Activated CD4-positive, alpha-beta T cell treated with anti-CD3 and anti-CD28 coated beads, Interleukin-10, Interleukin-2, amounts not matched to agents 100 ng/mL and 50 ng/mL, durations not matched to agents 16 hours and 8 hours (primary cell): ENCODE data around the gene SMG6.
"Not testable (repeated sequence)": the region's sequence is repeated elsewhere in the genome, so short reads cannot be mapped to it uniquely, and the experiment has no call there.

Experiments
- DNase-seq: peaks from one replicate; pipeline ENCODE4 v3.0.0-alpha.2; 2020

SMG6 gene

DNA sequence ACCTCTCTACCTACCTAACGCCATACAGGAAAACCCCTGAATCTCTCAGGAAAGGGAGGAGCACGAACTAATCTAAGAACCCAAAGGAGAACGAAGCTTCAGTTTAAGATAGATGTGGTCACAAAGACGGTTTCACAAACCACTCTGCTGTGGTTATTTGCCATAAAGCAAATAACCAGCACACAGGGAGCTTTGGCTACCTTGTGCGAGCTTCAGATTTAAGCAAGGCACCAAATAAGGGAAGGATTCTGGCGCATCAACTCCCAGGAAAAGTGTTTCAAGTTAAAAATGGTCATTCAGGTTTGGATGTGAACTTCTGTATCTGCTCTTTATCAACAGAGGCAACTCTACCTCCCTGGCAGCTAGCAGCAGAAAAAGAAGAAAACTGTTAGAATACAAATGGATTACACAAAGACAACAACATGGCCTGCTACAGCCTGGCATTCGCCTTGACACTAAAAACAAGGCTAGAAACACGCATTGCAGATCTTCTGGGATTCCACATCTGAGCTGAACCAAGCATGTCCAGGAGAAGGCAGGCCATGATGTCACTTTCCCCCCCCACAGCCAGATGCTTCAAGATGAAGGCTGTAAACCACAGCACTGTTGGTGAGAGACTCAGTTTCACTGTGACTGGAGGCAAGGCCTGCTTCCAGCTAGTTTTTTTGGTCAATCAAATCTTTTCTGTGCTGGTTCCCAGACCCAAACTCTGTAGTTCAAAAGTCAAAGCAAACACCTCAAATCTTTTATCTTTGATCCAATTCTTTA, 43.6 kb downstream of the SMG6 start:
- peak; percentile 91 for DNase-seq

DNA sequence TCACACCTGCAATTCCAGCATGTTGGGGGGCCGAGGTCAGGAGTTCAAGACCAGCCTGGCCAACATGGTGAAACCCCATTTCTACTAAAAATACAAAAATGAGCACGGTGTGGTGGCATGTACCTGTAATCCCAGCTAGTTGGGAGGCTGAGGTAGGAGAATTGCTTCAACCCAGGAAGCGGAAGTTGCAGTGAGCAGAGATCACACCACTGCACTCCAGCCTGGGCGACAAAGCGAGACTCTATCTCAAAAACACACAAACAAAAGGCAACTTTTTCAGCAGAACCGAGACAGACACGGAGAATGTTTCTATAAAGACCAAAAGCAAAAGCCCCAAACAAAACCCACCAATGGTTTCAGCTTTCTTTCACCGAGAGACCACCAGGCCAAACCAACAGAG, 44.8 kb downstream of the SMG6 start:
- not testable (repeated sequence) for DNase-seq

DNA sequence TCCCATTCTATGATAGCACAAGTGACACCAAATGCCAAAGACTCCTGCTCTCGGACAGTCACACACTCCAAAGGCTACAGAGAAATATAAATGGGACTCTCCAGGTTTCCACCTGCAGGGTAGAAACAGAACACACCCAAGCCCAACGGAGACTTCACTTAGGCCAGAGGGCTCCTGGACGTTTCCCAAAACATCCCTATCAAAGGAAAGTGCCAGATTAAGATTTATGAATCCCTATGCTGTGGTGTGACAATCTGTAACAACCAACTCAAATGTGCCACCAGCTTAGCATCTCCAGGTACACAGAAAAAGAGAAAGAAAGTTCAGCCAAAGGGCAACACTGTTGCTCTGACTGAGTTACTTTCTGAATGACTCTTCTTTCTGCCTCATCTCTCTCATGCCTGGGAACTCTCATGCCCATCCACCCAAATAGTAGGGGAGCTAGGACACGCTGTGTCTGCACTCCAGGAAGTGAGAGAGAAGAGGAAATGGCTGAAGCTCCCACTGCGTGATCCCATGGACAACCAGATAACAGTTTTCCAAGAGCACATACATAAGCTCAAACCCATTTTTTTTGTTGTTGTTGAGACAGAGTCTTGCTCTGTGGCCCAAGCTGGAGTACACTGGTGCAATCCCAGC, 49.7 kb downstream of the SMG6 start:
- peak; percentile 84 for DNase-seq

DNA sequence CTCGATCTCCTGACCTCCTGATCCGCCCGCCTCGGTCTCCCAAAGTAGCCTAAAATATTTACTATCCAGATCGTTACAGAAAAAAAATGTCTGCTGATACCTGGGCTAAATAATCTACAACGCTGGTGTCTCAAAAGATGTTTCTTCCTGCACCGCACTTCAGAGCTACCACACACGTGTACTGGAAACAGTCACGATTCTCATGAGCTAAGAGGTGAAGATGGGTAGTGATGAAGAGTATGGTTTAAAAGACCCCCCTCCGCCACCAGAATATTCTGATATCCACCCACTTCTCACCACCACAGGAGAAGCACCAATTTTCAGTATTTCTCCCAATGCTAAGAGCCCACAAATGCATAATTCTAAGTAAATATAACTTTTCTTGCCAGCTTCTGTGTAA, 50.2 kb downstream of the SMG6 start:
- no peak for DNase-seq

DNA sequence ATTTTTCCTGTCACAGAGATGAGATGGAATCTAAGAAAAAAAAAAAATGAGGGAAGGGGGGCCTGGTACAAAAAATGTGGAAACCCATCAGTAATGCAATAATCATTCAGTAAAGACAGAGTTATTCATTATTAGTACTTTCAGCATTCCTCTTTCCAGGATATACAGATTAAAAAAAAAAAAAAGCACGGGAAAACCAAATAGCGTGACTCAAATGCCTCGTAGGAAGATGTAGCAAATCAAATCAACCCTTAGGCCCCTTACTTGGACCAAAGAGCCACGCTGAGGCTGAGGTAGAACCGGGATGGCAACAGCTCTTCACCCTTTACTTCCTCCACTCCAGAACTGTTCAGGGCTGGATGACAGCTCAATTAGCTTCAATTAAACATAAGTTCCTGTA, 52.5 kb downstream of the SMG6 start:
- no peak for DNase-seq

DNA sequence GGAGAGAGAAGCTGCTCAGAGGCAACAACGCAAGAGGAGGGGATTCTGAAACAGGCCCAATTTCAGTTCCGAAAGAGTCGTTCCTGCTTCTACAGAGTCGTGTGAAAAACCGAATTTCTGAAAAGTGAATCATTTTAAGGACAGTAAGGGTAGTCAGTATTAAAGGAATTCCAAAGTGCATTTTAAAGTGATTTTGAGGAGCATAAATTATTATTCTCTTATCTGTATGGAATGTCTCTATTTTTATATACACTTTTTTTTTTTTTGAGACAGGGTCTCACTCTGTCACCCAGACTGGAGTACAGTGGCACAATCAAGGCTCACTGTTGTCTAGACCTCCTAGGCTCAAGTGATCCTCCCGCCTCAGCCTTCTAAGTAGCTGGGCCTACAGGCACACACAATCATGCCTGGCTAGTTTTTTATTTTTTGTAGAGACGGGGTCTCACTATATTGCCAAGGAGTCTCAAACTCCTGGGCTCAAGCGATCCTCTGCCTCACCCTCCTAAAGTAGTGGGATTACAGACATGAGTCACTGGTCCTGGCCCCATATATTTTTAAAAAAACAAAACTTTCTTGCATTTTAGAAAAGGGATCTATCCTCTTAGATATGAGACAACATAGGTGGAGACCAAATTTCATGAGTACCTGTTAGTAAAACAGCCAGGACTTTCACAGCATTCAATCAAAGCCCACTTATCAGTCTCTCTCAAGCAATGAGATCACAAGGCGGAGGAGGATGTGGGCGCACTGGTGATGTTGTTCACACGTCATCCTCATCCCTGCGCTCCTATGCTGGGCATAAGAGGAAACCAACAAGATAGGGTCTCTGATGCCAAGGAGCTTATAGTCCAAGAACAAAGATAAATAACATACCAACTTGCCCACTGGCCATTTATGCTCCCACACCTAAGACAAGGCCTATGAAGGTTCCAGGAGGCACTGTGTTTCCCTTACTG, 53.2 kb downstream of the SMG6 start:
- DNase-seq: no peak

DNA sequence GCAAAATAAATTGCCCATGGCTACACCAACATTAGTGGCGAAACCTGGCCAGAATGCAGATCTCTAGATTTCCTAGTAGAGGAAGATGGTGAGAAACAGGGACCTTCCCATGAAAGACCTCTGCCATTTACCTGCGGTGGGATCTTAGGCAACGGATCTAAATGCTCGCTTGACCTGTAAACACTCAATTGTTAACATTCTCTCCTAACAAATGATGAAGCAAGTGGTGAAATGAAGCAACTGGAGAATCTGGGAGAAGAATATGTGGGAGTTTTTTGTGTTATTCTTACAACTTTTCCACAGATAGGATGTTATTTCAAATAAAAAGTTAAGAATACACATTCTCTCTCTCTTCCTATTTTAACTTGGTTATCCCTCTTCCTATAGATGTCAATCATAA, 56.6 kb downstream of the SMG6 start:
- no peak for DNase-seq

DNA sequence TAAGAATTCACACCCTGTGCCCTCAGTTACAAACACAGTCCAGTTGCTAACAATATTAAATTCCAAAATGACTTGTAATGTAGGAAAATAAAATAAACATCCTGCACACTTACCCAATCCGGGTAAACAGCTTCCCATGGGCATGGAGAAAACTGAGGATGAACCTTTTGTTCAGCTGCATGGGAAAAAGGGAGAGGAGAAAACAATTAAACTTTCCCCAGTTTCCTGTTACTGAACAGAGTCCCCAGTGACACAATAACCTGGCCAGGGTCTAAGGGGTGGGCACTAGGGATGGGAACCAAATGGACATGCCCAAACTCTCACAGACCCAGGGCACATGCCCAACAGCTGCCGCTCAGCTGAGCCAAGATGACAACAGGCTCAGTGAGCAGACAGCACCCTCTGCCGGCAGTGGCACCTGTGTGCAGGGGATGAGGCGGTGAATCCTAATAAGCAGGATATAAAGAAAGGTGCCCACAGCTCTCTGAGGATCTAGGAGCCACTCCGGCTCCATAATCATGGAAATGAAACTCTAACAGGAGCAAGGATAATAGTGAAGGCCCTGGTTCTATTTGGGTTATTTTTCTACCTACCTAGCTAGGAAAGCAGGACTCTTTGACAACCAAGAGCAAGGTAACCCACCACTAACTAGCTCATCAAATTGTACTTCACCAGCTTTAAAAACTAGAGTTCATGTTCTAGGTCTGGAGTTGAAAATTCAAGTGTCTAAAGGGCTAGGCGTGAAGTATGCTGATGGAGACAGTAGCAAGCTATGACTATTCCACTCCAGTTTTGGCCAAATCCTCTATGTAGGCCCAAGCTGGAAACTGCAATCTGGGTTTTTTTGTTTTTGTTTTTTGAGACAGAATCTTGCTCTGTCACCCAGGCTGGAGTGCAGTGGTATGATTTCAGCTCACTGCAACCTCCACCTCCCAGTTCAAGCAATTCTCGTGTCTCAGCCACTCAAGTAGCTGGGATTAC, 58.8 kb downstream of the SMG6 start:
- peak; percentile 87 for DNase-seq

DNA sequence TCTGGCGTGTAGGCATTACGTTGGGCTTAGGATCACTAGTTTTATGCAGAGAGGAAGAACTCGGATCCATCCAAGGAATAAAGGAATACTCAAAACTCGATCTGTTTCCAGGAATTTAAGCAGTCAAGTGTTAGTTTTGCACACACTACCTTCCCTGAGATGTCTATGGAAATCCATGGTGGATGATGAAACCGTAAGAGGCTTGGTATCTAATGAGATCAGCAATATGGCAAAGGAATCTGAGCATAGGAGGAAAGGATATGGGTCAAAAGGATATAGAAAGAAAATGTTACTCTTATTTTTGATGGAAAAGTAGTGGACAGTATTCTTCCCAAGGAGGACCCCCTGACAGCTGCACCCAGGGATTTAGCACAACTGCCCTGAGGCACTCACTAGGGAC, 59.6 kb downstream of the SMG6 start:
- DNase-seq: no peak

DNA sequence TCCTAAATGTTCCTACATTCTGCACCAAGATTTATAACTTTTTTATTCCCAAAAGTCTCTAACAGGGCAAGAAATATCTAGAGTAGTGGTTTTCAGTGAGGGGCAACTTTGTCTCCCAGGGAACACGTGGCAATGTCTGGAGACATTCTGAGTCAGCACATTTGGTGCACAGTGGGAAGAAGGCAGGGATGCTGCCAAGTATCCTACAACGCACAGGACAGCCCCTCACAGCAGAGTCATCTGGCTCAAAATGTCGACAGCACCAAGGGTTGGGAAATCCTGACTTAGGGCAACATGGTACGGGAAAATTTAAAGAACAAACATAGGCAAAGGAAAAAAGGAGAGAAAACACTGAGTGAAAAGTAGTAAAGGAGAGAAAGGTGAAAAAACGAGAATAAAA, 61.8 kb downstream of the SMG6 start:
- no peak for DNase-seq

DNA sequence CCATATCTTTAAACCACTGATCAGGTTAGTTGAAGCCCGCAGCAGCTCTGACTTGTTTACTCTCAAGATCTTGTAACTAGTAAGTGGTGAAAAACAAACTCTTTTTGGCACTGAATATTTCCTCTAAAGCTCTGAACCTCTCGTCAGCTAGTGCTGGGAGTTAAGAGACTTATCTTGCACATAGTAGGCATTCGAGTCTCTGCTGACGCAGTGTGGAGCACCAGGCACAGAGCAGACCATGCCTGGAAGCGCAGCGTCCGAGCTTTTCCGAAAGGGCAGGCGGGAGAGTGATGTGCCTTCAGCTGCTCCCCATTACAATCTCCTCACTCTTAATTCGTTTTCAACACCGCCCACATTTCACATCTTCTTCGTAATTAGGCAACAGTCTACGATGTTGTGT, 63.0 kb downstream of the SMG6 start:
- DNase-seq: no peak

DNA sequence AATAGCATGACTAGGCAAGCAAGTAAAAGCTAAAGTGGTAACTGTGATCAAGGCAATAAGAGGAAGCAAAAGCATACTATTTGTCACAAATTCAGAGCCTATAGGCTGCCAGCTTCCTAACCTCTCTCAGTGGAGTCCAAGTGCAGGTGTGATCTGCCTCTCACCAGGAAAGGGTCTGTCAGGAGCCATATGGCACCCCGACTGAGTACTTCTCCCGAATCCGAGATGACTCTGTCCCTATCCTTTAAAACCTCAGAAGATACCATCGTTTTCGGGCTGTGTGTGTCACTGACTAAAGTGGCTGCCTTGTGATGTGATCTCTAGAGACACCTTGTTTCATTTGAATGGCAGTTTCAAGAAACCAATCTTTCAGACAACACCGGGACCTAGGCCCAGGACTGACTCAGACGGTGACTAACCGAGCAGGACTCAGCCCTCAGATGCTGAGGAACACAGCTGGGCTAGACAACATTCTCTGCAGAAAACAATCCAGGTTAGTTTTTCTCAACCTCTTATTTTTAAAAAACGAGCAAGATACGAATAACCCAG, 63.6 kb downstream of the SMG6 start:
- DNase-seq: peak; percentile 62

DNA sequence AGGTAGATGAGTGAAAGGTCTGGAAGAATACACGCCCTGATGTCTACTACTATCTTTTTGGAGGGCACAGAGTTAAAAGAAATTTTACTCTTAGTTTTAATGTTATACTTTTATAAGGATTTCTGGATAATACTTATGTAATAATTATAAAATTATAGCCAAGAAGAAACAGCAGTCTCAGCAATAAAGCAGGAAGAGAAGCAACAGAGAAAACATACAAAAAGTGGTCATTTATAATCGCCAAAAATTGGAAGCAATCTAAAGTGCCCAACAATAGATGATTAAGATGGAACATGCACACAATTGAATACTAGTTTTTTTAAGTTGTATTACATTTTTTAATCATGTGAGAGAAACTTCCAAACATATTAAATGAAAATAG, 64.4 kb downstream of the SMG6 start:
- DNase-seq: no peak

DNA sequence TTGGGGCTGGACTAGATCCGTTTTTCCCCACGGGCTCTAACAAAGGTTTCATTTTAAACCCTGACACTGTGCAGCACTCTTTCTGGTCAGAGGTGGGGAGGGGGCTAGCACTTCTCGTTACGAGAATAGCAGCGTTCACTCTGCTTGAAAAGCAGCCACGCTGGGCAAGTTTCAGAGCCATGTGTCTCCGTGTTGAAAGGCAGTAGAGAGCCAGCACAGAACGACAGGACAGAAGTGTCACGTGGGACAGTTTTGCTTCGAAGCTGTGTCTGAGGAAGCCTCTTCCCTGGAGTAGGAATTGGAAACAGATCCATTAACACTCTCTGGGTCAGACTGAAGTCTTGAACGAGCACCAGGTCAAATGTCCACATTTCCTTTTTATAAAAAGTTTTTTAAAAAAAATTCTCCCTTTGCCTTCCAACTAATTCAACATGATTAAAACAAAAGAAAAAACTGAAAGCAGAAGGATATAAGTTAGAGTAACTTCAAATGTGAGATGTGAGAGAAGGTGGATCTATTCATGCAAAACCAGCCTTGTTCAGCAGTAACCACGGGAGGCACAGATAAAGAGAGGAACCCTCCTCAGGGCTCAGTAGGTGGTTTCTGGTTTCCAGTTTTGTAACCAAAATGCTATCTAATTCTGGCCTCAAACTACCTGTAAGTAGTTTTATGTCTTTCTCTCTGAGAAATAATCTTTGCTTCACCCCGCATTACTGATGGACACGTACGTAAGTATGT, 65.0 kb downstream of the SMG6 start:
- no peak for DNase-seq

DNA sequence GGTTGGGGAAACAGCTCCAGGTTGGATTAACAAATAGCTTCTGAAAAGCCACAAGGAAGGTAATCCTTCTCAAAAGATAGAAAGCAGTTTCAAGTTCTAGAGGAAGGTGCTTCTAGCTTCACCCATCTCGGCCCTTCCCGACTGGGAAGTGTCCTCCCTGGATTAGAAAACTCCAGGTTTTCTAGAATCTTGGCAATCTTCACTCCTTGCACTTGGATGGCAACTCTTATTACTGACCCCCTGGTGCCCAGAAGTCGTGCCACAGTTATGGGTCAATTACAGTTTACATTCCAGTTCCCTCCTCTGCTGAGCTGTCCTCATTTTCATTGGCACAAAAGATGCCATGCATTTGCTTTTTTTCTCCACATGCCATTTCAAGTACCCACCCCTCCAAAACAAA, 65.6 kb downstream of the SMG6 start:
- no peak for DNase-seq

DNA sequence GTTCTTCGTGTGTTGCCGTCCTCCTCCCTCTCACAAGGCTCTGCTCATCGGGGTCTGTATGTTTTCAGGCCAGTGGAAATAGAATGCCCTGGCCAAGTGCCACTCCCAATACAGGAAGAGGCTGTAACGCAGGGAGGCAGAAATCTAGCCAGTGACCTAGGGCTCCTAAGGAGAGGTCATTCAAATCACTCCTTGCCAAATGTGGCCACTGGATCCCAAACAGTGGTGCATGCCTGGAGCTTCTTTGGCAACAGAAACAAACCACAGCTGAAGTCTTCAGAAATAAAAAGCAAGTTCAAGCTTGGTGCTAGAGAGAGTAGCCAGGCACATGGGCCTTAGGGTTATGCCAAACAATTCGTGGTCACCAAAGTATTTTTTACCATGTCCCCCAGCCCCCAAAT, 66.1 kb downstream of the SMG6 start:
- DNase-seq: no peak

DNA sequence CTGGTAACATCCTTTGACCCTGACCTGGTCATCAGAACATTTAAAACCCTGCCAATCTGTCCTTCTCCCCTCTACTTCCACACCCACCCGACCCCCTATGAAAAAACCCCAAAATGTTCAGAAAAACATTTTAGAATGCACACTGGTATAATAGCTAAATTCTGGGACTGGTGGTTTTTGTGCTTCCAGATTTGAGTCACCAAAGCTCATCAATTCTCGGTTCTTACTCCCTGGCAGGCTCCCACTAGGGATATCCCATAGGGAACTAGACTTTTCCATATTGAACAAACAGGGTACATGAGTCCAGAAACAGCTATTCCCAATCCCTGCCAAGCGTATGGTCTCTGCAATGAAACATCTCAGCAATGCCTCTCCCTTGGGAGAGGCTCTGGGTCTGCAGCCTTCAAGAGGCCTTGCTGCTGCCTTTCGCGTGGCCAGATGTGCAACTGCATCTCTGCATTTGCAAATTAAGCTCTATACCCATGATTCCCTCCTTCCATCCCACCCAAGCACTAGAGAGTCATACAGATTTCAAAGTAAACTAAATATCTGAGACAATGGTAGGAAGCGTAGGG, 67.7 kb downstream of the SMG6 start:
- no peak for DNase-seq

DNA sequence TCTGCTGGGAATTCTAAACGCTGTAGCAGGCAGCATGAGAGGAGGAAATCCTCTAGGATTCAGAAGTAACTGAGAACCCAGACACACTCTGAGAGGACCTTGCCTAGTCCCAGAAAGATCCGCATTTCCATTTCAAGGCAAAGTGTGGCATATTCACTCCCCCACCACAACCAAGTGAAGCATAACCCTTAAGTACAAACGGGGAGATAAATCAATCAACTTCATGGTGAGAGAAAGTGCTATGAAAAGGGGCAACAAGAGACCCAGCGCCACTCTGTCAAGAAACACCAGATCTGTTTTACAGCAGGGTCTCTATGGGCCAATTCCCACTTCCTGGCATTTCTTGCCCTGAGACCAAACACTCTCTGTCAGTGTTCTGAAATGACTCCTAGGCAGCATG, 68.3 kb downstream of the SMG6 start:
- no peak for DNase-seq

DNA sequence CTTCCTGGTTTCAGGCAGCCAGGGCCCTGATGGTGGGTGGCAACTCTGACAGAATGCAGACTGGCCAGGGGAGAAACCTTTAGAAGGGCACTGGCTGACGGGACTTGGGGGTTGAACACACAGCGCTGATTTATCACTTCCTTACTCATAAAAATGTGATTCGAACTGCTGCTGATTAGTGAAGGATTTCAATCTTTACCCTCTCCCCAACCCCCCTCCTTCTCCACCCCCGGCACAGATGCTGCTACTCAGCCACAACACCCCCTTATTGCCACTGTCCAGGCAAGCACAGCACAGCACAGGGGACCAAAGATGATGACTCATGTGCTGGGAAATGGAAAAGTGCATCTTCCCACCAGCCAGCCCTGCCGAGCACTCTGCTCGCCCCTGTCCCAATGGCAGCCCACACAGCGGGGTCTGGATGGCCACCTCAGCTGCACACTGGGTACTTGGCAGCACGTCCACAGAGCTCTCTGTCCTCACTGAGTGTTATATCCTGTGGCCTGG, 70.1 kb downstream of the SMG6 start:
- DNase-seq: no peak

DNA sequence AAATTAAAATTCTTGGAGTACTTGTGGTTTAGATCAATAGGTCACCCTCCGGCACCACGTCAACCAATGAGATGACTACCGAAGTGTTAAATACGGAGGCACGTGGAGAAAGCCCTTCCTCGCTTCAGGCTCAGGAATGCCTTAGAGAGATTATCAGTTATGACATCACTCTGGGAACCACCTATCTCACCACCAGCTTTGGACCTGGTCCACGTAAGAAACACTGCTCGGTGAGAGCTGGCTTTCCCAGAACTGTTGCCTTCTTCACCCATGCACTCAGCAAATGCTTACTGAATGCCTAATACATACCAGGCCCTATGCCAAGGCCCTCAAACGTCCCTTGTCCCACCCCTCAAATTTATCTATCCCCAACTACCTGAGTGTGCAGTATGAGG, 71.3 kb downstream of the SMG6 start:
- no peak for DNase-seq

DNA sequence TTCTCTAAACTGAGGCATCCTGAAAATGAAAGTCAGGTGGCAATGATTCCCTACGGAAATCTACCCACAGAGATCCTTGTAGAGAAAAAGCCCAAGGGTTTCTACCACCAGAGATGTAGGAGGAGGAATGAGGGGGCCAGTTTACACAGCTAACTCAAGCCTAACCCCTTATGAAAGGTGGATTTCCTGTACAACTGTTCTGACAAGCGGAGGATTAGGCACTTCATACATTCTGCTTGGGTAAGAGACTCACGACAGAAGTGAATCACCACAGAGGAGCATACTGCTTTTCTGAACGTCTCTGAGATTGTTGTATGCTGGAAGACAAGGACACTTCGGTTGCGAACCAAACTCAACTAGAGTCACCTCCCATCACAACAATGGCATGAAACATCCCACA, 72.7 kb downstream of the SMG6 start:
- no peak for DNase-seq
